ENCODE data around the gene PGAP2.

DNA sequence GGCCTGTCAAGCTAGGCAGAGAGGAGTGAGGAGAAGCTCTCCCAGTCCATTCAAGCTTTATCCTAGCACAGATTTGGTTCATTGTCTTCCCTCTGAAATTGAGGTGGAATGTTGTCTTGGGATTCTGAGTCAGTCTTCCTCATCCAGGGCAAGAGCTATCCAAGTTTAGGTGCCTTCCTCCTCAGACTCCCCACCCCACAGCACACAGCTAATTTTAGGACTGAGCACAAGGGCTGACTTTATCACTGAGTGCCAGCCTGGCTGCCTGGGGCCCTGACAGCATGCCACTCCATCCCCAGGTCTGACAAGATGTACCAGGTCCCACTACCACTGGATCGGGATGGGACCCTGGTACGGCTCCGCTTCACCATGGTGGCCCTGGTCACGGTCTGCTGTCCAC lies 2.6 kb downstream of the PGAP2 start:
- TF ChIP-seq POLR2A (IDR thresholded peaks at IDR 0.05; ENCODE audit: low read length): no peak
- TF ChIP-seq GATA1 (IDR thresholded peaks at IDR 0.05; ENCODE audit: low read depth, low read length): no peak

Measured in erythroblast (primary cell).